Upper lobe of right lung (tissue), 1 donor: Measurements from ENCODE around the gene OAF. TPM values are rescaled to one million over a fixed set of nuclear protein-coding genes. Genes with fewer than 3 reads are reported as not detected.

ENCODE experiments used
- ATAC-seq: fragments of 200-7000 bp; cut with Tn5 transposase; one replicate; pipeline ENCODE4 v1.9.1; 2020; ENCODE audit warnings: mild to moderate bottlenecking, moderate library complexity
- DNase-seq: peaks from one replicate; pipeline ENCODE4 v3.0.0-alpha.2; 2020
- H3K27ac ChIP-seq: fragments of 200-600 bp; one replicate; pipeline ENCODE4 v1.8.0; 2022
- H3K27me3 ChIP-seq: fragments of 200-600 bp; one replicate; pipeline ENCODE4 v1.8.0; 2022; ENCODE audit warnings: mild to moderate bottlenecking
- H3K36me3 ChIP-seq: fragments of 200-600 bp; one replicate; pipeline ENCODE4 v1.8.0; 2022
- H3K4me1 ChIP-seq: fragments of 200-600 bp; one replicate; pipeline ENCODE4 v1.8.0; 2022
- H3K4me3 ChIP-seq: fragments of 200-600 bp; one replicate; pipeline ENCODE4 v1.8.0; 2022; ENCODE audit warnings: mild to moderate bottlenecking
- H3K9me3 ChIP-seq: fragments of 200-600 bp; one replicate; pipeline ENCODE4 v1.8.0; 2022
- intact Hi-C: fragments of 100-400 bp; cut with DNase I; formaldehyde crosslinking; loops from one replicate; pipeline ENCODE4 v1.11.0; 2022
- total RNA-seq: library from RNA; stranded (reverse); fragmentation: NEBNext Ultra II Directional; extraction: Animal tissue kit (Norgen Biotek cat#: 25700); gene quantifications from one replicate; pipeline ENCODE4 v1.2.1, GENCODE V29; 2021
- TF ChIP-seq, protein P1 (sequence below): fragments of 200-600 bp; IDR thresholded peaks from one replicate; pipeline ENCODE4 v1.8.0; 2022; ENCODE audit warnings: antibody characterized with exemption
- donor health status: DM: no; HTN: yes; CAD: no; lungs with severe emphysema.

The OAF gene
- total RNA-seq, 1 donor from 2014 or later, result 19.8 TPM

DNA sequence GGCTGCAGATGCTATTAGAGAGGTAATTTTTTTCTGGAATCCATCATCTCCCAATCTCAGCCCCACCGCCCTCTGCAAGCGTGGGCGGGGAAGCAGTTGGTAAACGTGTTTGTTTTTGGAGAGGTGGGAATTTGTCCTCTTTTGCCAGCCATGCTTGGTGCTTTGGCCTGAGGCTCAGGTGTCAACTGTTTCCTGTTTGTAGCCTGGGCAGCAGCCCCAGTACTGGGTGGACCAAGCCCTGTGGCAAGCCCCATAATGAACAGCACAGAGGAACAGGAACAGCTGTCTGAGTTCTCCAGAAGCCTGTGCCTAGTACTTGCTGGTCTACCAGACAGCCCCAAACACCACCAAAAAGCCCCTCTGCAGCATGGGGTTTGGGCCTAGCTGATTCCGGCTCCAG is 68.7 kb downstream of the OAF start:
- intact Hi-C loops, result no loop called here
- Histone ChIP-seq H3K4me3 (no peak overlapping the region), H3K36me3 (no peaks in the 10 kb centered on the region), H3K9me3 (no peaks in the 10 kb centered on the region), H3K4me1 (no peaks in the 10 kb centered on the region), H3K27ac (no peak overlapping the region), H3K27me3 (no peaks in the 10 kb centered on the region)
- ATAC-seq, result no peak
- no peak for DNase-seq
- TF ChIP-seq, protein P1, sequence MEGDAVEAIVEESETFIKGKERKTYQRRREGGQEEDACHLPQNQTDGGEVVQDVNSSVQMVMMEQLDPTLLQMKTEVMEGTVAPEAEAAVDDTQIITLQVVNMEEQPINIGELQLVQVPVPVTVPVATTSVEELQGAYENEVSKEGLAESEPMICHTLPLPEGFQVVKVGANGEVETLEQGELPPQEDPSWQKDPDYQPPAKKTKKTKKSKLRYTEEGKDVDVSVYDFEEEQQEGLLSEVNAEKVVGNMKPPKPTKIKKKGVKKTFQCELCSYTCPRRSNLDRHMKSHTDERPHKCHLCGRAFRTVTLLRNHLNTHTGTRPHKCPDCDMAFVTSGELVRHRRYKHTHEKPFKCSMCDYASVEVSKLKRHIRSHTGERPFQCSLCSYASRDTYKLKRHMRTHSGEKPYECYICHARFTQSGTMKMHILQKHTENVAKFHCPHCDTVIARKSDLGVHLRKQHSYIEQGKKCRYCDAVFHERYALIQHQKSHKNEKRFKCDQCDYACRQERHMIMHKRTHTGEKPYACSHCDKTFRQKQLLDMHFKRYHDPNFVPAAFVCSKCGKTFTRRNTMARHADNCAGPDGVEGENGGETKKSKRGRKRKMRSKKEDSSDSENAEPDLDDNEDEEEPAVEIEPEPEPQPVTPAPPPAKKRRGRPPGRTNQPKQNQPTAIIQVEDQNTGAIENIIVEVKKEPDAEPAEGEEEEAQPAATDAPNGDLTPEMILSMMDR, result no peak

Other genes starting within 250 kb of the OAF start
- gene TRIM29, start 72.9 kb upstream of the OAF start, total RNA-seq, result 3.4 TPM
- gene POU2F3, start 29.1 kb downstream of the OAF start, total RNA-seq, result 3.0 TPM
- gene TLCD5, start 114.3 kb downstream of the OAF start, total RNA-seq, result 4.2 TPM
- gene ARHGEF12, start 125.4 kb downstream of the OAF start, total RNA-seq, result 132 TPM